NT2/D1 (cell line): ENCODE results near the gene SLC7A6.

Source experiments
- DNase-seq: peaks from one replicate; pipeline ENCODE4 v3.0.0-alpha.2; 2011; ENCODE audit warnings: low read depth, low spot score
- H3K27me3 ChIP-seq: 2 replicates; pipeline ENCODE4 v1.6.0; 2011; ENCODE audit warnings: mild to moderate bottlenecking; ENCODE audit not compliant: insufficient read length, insufficient read depth
- H3K36me3 ChIP-seq: 2 replicates; pipeline ENCODE4 v1.6.1; 2011; ENCODE audit warnings: mild to moderate bottlenecking, low read length, mixed read lengths; ENCODE audit not compliant: insufficient read depth, insufficient read length
- H3K4me1 ChIP-seq: 2 replicates; pipeline ENCODE4 v1.5.1; 2011; ENCODE audit not compliant: insufficient read depth, insufficient read length
- H3K4me3 ChIP-seq: 2 replicates; pipeline ENCODE4 v1.5.1; 2011; ENCODE audit warnings: low read depth; ENCODE audit not compliant: insufficient read length
- H3K9ac ChIP-seq: 2 replicates; pipeline ENCODE4 v1.6.0; 2011; ENCODE audit warnings: low read depth; ENCODE audit not compliant: insufficient read length
- H3K9me3 ChIP-seq: 2 replicates; pipeline ENCODE4 v1.5.1; 2011; ENCODE audit warnings: mild to moderate bottlenecking, low read length; ENCODE audit not compliant: insufficient read depth
- SUZ12 ChIP-seq: IDR thresholded peaks from 2 replicates; pipeline ENCODE4 v1.6.1; 2011; ENCODE audit not compliant: insufficient read length, insufficient read depth; ENCODE audit errors: extremely low read depth
- YY1 ChIP-seq: IDR thresholded peaks from 2 replicates; pipeline ENCODE4 v1.6.1; 2011; ENCODE audit not compliant: insufficient read length, insufficient read depth
- ZNF274 ChIP-seq: IDR thresholded peaks from 2 replicates; pipeline ENCODE4 v1.6.1; 2011; ENCODE audit warnings: mild to moderate bottlenecking, low read depth, low read length

SLC7A6 gene

DNA sequence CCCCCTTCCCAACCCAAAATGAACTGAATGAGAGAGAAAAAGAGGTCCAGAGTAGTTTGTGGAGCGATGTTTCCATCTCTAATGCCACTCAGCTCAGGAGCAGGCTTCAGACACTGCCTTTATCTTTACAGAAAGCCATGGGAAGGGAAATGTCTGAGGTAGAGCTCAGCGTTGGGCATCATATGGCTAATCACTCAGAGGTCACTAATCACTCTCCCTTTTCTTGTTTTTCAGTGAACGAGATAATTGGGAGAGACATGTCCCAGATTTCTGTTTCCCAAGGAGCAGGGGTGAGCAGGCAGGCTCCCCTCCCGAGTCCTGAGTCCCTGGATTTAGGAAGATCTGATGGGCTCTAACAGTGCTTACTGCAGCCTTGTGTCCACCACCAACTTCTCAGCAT, 38.2 kb upstream of the SLC7A6 start:
- peaks cover 47% of the 10 kb centered on the region for H3K36me3 ChIP-seq
- H3K9ac ChIP-seq = no peak overlapping the region
- no peaks in the 10 kb centered on the region for H3K4me1 ChIP-seq
- no peaks in the 10 kb centered on the region for H3K27me3 ChIP-seq
- no peaks in the 10 kb centered on the region for H3K9me3 ChIP-seq
- no peak overlapping the region for H3K4me3 ChIP-seq
- TF ChIP-seq SUZ12 (no peak), YY1 (no peak), ZNF274 (no peak)
- DNase-seq = no peak

DNA sequence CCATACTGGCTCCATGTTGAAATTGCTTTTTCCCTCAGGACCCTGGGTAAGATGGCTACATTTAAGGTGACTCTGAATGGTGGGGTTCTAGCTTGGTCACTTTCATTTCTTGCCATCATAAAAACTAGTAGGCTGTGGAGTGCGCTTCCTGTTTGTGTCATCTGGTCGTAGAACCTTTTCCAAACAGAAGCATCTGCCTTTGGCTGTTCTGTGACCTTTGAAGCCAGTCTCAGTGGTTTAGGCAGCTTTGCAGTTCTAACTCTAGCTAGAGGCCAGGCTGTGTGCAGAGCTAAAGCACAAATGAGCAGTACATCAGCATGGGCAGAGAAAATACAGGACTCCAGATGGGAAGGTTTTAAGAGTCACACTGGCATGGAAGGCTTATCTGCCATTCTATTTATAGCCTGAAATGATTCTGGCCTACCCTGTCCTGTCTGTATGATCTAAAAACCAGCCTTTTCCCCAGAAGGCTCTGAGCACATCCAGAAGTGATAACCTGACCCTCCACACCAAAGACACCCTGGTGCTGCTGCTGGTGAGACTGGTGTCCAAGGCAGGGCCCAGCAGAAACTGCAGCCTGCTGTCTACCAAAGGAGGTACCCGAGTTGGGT, 37.0 kb upstream of the SLC7A6 start:
- Histone ChIP-seq H3K36me3 (peaks cover 51% of the 10 kb centered on the region), H3K27me3 (no peaks in the 10 kb centered on the region), H3K9ac (no peak overlapping the region), H3K4me1 (no peaks in the 10 kb centered on the region), H3K9me3 (no peaks in the 10 kb centered on the region), H3K4me3 (no peak overlapping the region)
- no peak for DNase-seq
- no peak for TF ChIP-seq ZNF274
- TF ChIP-seq SUZ12 = no peak
- no peak for TF ChIP-seq YY1

DNA sequence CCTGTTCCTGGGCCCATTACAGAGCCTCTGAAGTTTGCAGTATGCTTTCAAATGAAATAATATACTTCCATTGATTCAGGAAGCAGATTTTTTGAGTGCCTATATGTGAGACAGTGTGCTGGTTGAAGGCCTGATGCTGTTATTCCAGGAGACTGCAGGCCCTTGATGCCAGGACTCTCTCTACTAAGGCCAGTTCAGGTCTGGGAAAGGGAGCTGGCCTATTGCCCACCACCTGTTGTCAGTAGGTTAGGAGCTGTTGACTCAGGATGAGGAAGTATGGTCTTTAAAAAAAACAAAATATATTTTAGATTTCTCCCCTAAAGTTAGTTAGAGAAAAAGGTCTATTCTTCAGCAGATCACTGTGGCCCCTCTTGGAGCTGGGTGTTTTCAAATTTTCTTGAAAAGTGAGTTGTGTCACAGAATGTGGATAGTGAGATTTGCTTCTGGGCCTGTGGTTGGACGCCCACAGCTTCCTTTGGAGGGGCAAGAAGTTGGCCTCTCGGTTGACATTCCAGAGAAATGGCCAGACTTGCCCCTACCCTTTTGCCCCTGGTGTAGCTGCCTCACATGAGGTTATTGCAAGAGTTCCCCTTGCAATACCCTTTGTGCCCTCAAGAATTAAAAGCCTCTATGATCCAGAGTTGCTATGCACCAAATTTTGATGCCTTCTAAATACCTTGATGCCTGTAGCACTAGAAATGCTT, 36.3 kb upstream of the SLC7A6 start:
- Histone ChIP-seq H3K4me3 (no peak overlapping the region), H3K9me3 (no peaks in the 10 kb centered on the region), H3K9ac (no peak overlapping the region), H3K36me3 (peaks cover 56% of the 10 kb centered on the region), H3K4me1 (no peaks in the 10 kb centered on the region), H3K27me3 (no peaks in the 10 kb centered on the region)
- TF ChIP-seq ZNF274 (no peak), SUZ12 (no peak), YY1 (no peak)
- no peak for DNase-seq

DNA sequence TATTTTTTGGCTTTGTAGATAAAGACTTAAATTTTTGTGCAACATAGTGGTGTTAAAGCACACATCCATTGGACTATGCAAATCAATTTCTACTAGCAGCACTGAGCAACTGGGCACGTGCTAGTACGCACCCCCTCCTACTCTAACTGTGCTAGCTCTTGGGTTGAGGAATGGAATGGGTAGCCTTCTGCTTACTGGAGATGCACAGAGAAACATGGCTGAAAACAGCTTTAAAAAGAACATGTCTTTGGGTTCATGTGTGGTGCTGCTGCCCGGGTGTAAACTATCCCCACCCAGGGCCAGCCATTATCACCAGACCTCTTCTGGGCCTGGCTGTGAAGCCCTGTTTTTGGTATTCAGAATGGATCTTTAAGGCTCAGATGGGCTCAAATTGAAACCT, 35.7 kb upstream of the SLC7A6 start:
- TF ChIP-seq ZNF274 = no peak
- TF ChIP-seq SUZ12 = no peak
- no peak for TF ChIP-seq YY1
- DNase-seq = no peak
- H3K27me3 ChIP-seq = no peaks in the 10 kb centered on the region
- no peak overlapping the region for H3K9ac ChIP-seq
- no peaks in the 10 kb centered on the region for H3K4me1 ChIP-seq
- no peak overlapping the region for H3K4me3 ChIP-seq
- H3K9me3 ChIP-seq = no peaks in the 10 kb centered on the region
- peaks cover 56% of the 10 kb centered on the region for H3K36me3 ChIP-seq

DNA sequence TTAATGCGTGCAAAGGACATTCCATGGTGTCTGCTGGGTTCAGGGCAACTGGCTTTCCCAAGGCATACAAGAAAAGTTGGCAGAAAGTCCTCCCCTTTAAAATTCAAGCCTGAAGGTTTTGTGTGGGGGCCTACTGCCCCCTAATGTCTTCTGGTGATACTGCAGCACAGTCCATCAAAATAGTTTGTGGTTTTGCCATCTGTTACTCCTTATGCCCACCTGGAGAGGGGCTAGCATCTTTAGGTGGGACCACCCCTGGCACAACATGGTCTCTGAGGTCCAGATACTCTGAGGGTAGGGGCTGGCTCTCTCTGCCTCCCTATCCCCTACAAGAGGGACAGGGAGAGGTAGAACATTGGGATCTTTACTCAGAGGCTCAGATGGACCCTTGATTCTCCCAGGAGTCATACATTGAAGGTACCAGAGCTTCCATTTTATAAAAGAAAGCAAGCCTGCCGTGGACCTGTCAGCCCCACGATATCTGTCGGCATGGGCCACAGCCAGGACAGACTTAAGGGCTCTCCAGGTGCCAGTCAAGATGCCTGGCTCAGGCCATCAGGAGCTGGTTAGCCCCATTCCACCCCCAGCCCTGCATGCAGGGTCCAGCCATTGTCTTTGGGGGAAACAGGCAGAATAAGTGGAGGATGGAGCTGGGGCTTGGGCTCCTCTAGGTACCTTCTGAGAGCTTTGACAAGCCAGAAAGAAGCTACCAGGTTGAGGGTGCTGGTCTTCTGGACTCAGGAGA, 34.7 kb upstream of the SLC7A6 start:
- no peak for DNase-seq
- H3K4me3 ChIP-seq = no peak overlapping the region
- H3K9me3 ChIP-seq = no peaks in the 10 kb centered on the region
- peaks cover 4% of the 10 kb centered on the region for H3K4me1 ChIP-seq
- H3K36me3 ChIP-seq = peaks cover 56% of the 10 kb centered on the region
- H3K9ac ChIP-seq = no peak overlapping the region
- TF ChIP-seq YY1 (no peak), ZNF274 (no peak), SUZ12 (no peak)
- H3K27me3 ChIP-seq = peaks cover 8% of the 10 kb centered on the region

DNA sequence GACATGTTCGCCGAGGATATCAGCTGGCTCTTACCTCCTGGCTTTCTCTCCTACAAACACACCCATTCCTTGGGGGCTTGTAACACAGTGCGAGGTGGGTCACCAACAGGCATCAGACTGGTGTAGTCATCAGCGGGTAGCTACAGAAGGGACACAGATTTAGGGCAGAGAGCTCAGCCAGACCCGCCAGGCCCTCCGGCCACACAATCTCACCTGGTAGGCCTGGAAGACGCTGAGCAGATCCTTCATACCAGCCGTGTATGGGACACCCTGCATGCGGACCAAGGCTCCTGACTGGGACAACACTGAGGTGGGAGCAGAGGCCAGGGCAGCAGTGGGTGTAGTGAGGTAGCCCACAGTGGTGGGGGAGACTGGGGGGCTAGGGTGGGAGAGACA, 34.2 kb upstream of the SLC7A6 start:
- peaks cover 14% of the 10 kb centered on the region for H3K27me3 ChIP-seq
- TF ChIP-seq YY1 (no peak), SUZ12 (no peak), ZNF274 (no peak)
- DNase-seq = no peak
- H3K9me3 ChIP-seq = no peaks in the 10 kb centered on the region
- H3K36me3 ChIP-seq = peaks cover 56% of the 10 kb centered on the region
- H3K9ac ChIP-seq = no peak overlapping the region
- H3K4me3 ChIP-seq = no peak overlapping the region
- H3K4me1 ChIP-seq = peaks cover 7% of the 10 kb centered on the region

DNA sequence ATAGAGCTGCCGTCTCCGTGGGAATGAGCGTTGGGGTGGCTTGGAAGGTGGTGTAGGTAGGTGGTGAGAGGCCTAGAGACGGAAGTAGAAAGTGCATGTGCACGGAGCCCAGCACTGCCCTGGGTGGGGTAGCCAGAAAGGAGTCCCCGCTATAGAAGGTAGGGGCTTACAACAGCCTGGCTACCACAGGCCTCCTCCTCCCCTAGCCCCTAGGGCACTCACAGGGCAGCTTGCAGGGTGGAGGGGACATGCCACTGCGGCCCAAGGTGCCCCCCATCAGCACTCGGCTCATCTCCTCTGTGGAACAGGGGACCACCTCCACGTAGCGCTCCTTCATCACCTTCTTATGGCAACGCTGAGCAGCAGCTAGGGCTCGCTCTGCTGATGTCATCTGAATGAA, 33.4 kb upstream of the SLC7A6 start:
- peaks cover 56% of the 10 kb centered on the region for H3K36me3 ChIP-seq
- H3K4me1 ChIP-seq = peaks cover 8% of the 10 kb centered on the region
- peaks cover 20% of the 10 kb centered on the region for H3K27me3 ChIP-seq
- no peak overlapping the region for H3K4me3 ChIP-seq
- no peak for TF ChIP-seq YY1
- DNase-seq = no peak
- no peak overlapping the region for H3K9ac ChIP-seq
- no peaks in the 10 kb centered on the region for H3K9me3 ChIP-seq
